ENCODE measurements around the gene PYCR2.
A peak's percentile ranks its signal among the peaks of the same experiment; 100 is the strongest.

The PYCR2 gene

GRCh38 chr1:225917536-225917935 is 6.5 kb downstream of the PYCR2 start:
- DNase-seq = no peak

GRCh38 chr1:225917101-225917500 is 6.9 kb downstream of the PYCR2 start:
- no peak for DNase-seq

GRCh38 chr1:225915538-225915991 is 8.5 kb downstream of the PYCR2 start:
- no peak for DNase-seq

- no peak for DNase-seq
Observed at GRCh38 chr1:225914947-225915346, 9.1 kb downstream of the PYCR2 start.

- DNase-seq = no peak
Observed at GRCh38 chr1:225914391-225914790, 9.7 kb downstream of the PYCR2 start.

- DNase-seq = peak; percentile 71
Observed at GRCh38 chr1:225911191-225912130, 12.6 kb downstream of the PYCR2 start.

- DNase-seq = no peak
Observed at GRCh38 chr1:225909477-225909876, 14.6 kb downstream of the PYCR2 start.

GRCh38 chr1:225908773-225909172 is 15.3 kb downstream of the PYCR2 start:
- DNase-seq = no peak

- no peak for DNase-seq
Observed at GRCh38 chr1:225908013-225908640, 15.9 kb downstream of the PYCR2 start.

GRCh38 chr1:225907341-225907740 is 16.7 kb downstream of the PYCR2 start:
- DNase-seq = no peak

- DNase-seq = no peak
Observed at GRCh38 chr1:225906467-225906866, 17.6 kb downstream of the PYCR2 start.

GRCh38 chr1:225903623-225904022 is 20.4 kb downstream of the PYCR2 start:
- DNase-seq = no peak

- DNase-seq = no peak
Observed at GRCh38 chr1:225899044-225899925, 24.8 kb downstream of the PYCR2 start.

GRCh38 chr1:225897595-225898514 is 26.2 kb downstream of the PYCR2 start:
- no peak for DNase-seq

GRCh38 chr1:225896937-225897549 is 27.0 kb downstream of the PYCR2 start:
- DNase-seq = peak; percentile 54

GRCh38 chr1:225896494-225896893 is 27.6 kb downstream of the PYCR2 start:
- no peak for DNase-seq

GRCh38 chr1:225892307-225892706 is 31.7 kb downstream of the PYCR2 start:
- DNase-seq = no peak

- DNase-seq = no peak
Observed at GRCh38 chr1:225891229-225891972, 32.6 kb downstream of the PYCR2 start.

GRCh38 chr1:225890346-225891228 is 33.5 kb downstream of the PYCR2 start:
- no peak for DNase-seq

GRCh38 chr1:225889743-225890142 is 34.3 kb downstream of the PYCR2 start:
- no peak for DNase-seq
